K562 (cell line): ENCODE data around the gene LDAF1. TPM values are rescaled to one million over a fixed set of nuclear protein-coding genes. Genes with fewer than 3 reads are reported as not detected.

Source experiments
- ATAC-seq: fragments of 200-7000 bp; cut with Tn5 transposase; 3 replicates; pipeline ENCODE4 v1.9.1; 2020; ENCODE audit warnings: moderate library complexity
- BruUV-seq: library from RNA; stranded (reverse); fragments of 400-500 nt; replicated peaks from 2 replicates; lab custom pipeline; 2021; lab: Mats Ljungman, UMichigan
- CTCF ChIA-PET: fragments of 300-600 bp; formaldehyde crosslinking; extraction: SDS; loops from one replicate; lab custom pipeline; 2021; ENCODE audit warnings: low intra/inter-chr PET ratio; lab: Yijun Ruan, JAX
- POLR2A ChIA-PET: fragments of 300-600, 350-650 bp; sonication (Branson Sonifier 250); formaldehyde crosslinking; extraction: SDS; loops from one replicate; lab custom pipeline; 2021; ENCODE audit warnings: antibody characterized with exemption, inconsistent platforms; lab: Yijun Ruan, JAX
- DNase-seq, 4 experiments: peaks; one replicate each; pipeline versions ENCODE4 v3.0.0 to v3.0.0-alpha.2; 2011 to 2018; ENCODE audit warnings: low spot score in 3 of 4, mixed read lengths in 3 of 4; ENCODE audit errors: extremely low read depth in 1 of 4
- FAIRE-seq: peaks from 2 replicates; lab custom pipeline; 2011; peaks lifted over from hg19 to GRCh38; lab: Jason Lieb, UNC
- H2AFZ ChIP-seq: 2 replicates; pipeline ENCODE4 v1.6.0; 2011; ENCODE audit warnings: low read depth, low read length, control low read depth, inconsistent platforms
- H3K27ac ChIP-seq: fragments of 200-600 bp; 3 replicates; pipeline ENCODE4 v1.8.0; 2011; ENCODE audit warnings: low read depth, mild to moderate bottlenecking, control low read depth, inconsistent platforms, low read length, moderate library complexity, mixed read lengths; ENCODE audit errors: extremely low read depth
- H3K27me3 ChIP-seq, 2 experiments: fragments of 300-600 bp in 1 of 2; 2 replicates in 1 of 2; 3 replicates in 1 of 2; pipeline versions ENCODE4 v1.6.0 to v1.8.0; 2011; ENCODE audit warnings: inconsistent platforms in 2 of 2, low read length in 2 of 2, mild to moderate bottlenecking in 1 of 2, mixed read lengths in 1 of 2, moderate library complexity in 1 of 2; ENCODE audit not compliant: control insufficient read depth in 2 of 2, insufficient read depth in 2 of 2
- H3K36me3 ChIP-seq: fragments of 300-600 bp; 3 replicates; pipeline ENCODE4 v1.8.0; 2011; ENCODE audit warnings: mild to moderate bottlenecking, low read length, inconsistent platforms; ENCODE audit not compliant: control insufficient read depth, insufficient read depth
- H3K4me1 ChIP-seq, 2 experiments: fragments of 200-600 bp in 1 of 2; replicated peaks in 1 of 2; 2 replicates in 1 of 2; 3 replicates in 1 of 2; pipeline versions ENCODE4 v1.5.1 to v1.8.0; 2011; ENCODE audit warnings: inconsistent platforms in 2 of 2, low read length in 2 of 2, mild to moderate bottlenecking in 1 of 2, mixed read lengths in 1 of 2, moderate library complexity in 1 of 2; ENCODE audit not compliant: control insufficient read depth in 2 of 2, insufficient read depth in 2 of 2
- H3K4me2 ChIP-seq: 2 replicates; pipeline ENCODE4 v1.6.1; 2011; ENCODE audit warnings: low read length, control low read depth, inconsistent platforms, mixed read lengths; ENCODE audit not compliant: insufficient read depth
- H3K4me3 ChIP-seq: fragments of 200-600 bp; sonication (generic), shearing (Covaris generic); 2 replicates; pipeline ENCODE4 v1.5.1; 2016; ENCODE audit warnings: control low read depth, inconsistent platforms
- H3K79me2 ChIP-seq: fragments of 200-600 bp; 3 replicates; pipeline ENCODE4 v1.8.0; 2011; ENCODE audit warnings: low read length, inconsistent platforms; ENCODE audit not compliant: control insufficient read depth, insufficient read depth
- H3K9ac ChIP-seq, 2 experiments: 2 replicates each; pipeline versions ENCODE4 v1.6.0 to v1.6.1; 2011; ENCODE audit warnings: low read depth in 2 of 2, low read length in 2 of 2, control low read depth in 1 of 2, inconsistent platforms in 1 of 2, mild to moderate bottlenecking in 1 of 2, mixed read lengths in 1 of 2; ENCODE audit not compliant: insufficient read depth in 1 of 2
- H3K9me1 ChIP-seq: one replicate; pipeline ENCODE4 v1.6.0; 2011; ENCODE audit warnings: inconsistent platforms, mild to moderate bottlenecking, low read length, moderate library complexity; ENCODE audit not compliant: control insufficient read depth, insufficient read depth
- H3K9me3 ChIP-seq: replicated peaks from 2 replicates; pipeline ENCODE4 v1.5.1; 2011; ENCODE audit warnings: low read depth, low read length, inconsistent platforms; ENCODE audit not compliant: control insufficient read depth, insufficient read depth
- H4K20me1 ChIP-seq: replicated peaks from 2 replicates; pipeline ENCODE4 v1.6.1; 2011; ENCODE audit warnings: low read length, inconsistent platforms, mixed read lengths; ENCODE audit not compliant: control insufficient read depth, insufficient read depth
- ARID1B ChIP-seq: fragments of 450-650 bp; IDR thresholded peaks from 2 replicates; pipeline ENCODE4 v1.6.1; 2016; ENCODE audit warnings: antibody characterized with exemption, mild to moderate bottlenecking, inconsistent platforms
- ATF1 ChIP-seq, 2 experiments: fragments of 450-650 bp in 1 of 2; IDR thresholded peaks; 2 replicates each; pipeline ENCODE4 v1.6.1; 2016; ENCODE audit warnings: missing compliant biosample characterization in 1 of 2, missing genetic modification characterization in 1 of 2
- CBX8 ChIP-seq: fragments of 200-600 bp; sonication (generic); IDR thresholded peaks from 2 replicates; pipeline ENCODE4 v1.6.1; 2012; ENCODE audit warnings: borderline replicate concordance, mixed run types, low read depth, mild to moderate bottlenecking, moderate library complexity, mixed read lengths, low read length, control low read depth, inconsistent platforms; ENCODE audit not compliant: poor library complexity, severe bottlenecking; ENCODE audit errors: extremely low read depth
- ETS2 ChIP-seq: IDR thresholded peaks from 2 replicates; pipeline ENCODE4 v1.6.1; 2016; ENCODE audit warnings: borderline replicate concordance, missing genetic modification characterization, mild to moderate bottlenecking, moderate library complexity, missing compliant biosample characterization; ENCODE audit not compliant: poor library complexity, severe bottlenecking
- FOXA3 ChIP-seq, 2 experiments: fragments of 450-650 bp in 1 of 2; sonication (generic) in 1 of 2; formaldehyde crosslinking; IDR thresholded peaks in 1 of 2; conservative IDR thresholded peaks in 1 of 2; 2 replicates each; pipeline versions ENCODE4 v1.4.0 to v1.8.0; 2020 to 2022; ENCODE audit warnings: mild to moderate bottlenecking in 2 of 2, missing genetic modification reagents in 1 of 2
- HNRNPLL ChIP-seq: fragments of 200-400 bp; formaldehyde crosslinking; IDR thresholded peaks from 2 replicates; pipeline ENCODE4 v1.6.1; 2017; ENCODE audit warnings: low read length, low read depth, mild to moderate bottlenecking; ENCODE audit not compliant: poor library complexity, severe bottlenecking
- PML ChIP-seq: IDR thresholded peaks from 2 replicates; pipeline ENCODE4 v1.6.1; 2012; ENCODE audit warnings: low read length, inconsistent platforms
- POLR2A ChIP-seq: fragments of 450-650 bp; conservative IDR thresholded peaks from 2 replicates; pipeline ENCODE4 v1.6.1; 2016
- POLR2AphosphoS2 ChIP-seq: IDR thresholded peaks from 2 replicates; pipeline ENCODE4 v1.6.1; 2012; ENCODE audit warnings: low read length, improper control_type of control experiment
- SOX6 ChIP-seq: fragments of 450-650 bp; IDR thresholded peaks from 2 replicates; pipeline ENCODE4 v1.6.1; 2014; ENCODE audit warnings: mild to moderate bottlenecking
- ZNF445 ChIP-seq: fragments of 250-450 bp; sonication (Bioruptor Pico); IDR thresholded peaks from 2 replicates; pipeline ENCODE4 v1.4.0; 2020; ENCODE audit warnings: low read depth, mild to moderate bottlenecking, moderate library complexity
- WGBS: fragments of 100-300 bp; shearing (Covaris generic); methylation state at CpG from one replicate; pipeline ENCODE4 v1.1.6; 2016; ENCODE audit warnings: low coverage, mixed read lengths; ENCODE audit not compliant: insufficient coverage; ENCODE audit errors: missing lambda C conversion rate; 5-methylcytosine and 5-hydroxymethylcytosine counted together
- in situ Hi-C: fragments of 300-500 bp; cut with MboI; formaldehyde crosslinking; loops from 4 replicates; pipeline ENCODE4 v1.15.0; 2018; ENCODE audit warnings: inconsistent platforms, mixed read lengths
- intact Hi-C: fragments of 100-400 bp; cut with micrococcal nuclease; formaldehyde crosslinking; loops from 2 replicates; pipeline ENCODE4 v1.14.2; 2022
- polyA plus RNA-seq, 8 experiments: library from polyadenylated mRNA; depleted of rRNA in 4 of 8; stranded (reverse) in 5 of 8; unstranded in 3 of 8; fragments of >200 nt; fragmentation: Nextera tagmentation in 2 of 8; fragmentation: Illumina TruSeq in 1 of 8; extraction: Ambion mirVana in 2 of 8; extraction: Trizol in 1 of 8; gene quantifications; 2 replicates each; pipeline versions ENCODE4 v1.2.1 to v1.2.3, GENCODE V29; 2011 to 2014; ENCODE audit warnings: inconsistent platforms in 1 of 8, missing spikeins in 1 of 8
- total RNA-seq, 7 experiments: library from RNA; depleted of rRNA in 6 of 7; stranded (reverse); fragments of >200 nt in 6 of 7; fragmentation: Illumina TruSeq in 2 of 7; extraction: Trizol in 2 of 7; gene quantifications; 2 replicates each; pipeline versions ENCODE4 v1.2.1 to v1.2.3, GENCODE V29; 2011 to 2021; ENCODE audit warnings: low replicate concordance in 1 of 7
- TF ChIP-seq, protein P1 (sequence below): fragments of 250-450 bp; sonication (Bioruptor Pico); IDR thresholded peaks from 2 replicates; pipeline ENCODE4 v1.5.0; 2021; ENCODE audit warnings: mild to moderate bottlenecking, borderline replicate concordance

The LDAF1 gene
- total and polyA plus RNA-seq, 9 of the 15 experiments (the other 6 are each of a cell fraction or from before 2014, with no cell fraction given) = 7.0 to 20.1 (median 12.5) TPM

DNA sequence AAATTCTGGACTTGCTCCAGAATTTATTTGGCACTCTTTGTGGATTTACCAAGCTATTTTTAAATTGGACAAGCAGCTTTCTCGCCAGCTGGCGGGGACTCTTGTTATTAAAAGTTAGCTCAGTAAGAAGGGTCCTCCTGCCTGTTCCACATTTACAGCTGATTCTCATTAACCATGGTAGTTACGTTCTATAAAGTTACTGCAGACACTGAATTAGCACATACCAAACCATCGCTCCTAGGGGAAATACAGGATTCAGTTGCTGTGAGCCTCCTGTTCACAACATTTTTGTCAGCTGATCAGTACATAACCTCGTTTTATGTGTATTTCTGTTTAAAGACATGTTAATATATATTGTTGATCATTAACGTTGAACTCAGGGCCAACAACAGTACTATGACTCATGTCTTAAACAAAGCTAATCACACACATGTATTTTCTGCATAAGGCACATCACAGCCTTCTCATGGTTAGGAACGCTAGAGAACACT lies 4.2 kb downstream of the LDAF1 start:
- no peak for ATAC-seq
- Histone ChIP-seq H3K36me3 (peaks cover 26% of the 10 kb centered on the region), H3K27me3 (no peaks in the 10 kb centered on the region), H3K9ac (no peak overlapping the region), H2AFZ (no peak overlapping the region), H3K79me2 (peaks cover 3% of the 10 kb centered on the region; the same call in 1 of the 3 replicates), H3K9me3 (no peaks in the 10 kb centered on the region), H3K4me3 (no peak overlapping the region), H3K9me1 (no peaks in the 10 kb centered on the region), H3K27ac (no peak overlapping the region), H3K4me2 (no peak overlapping the region), H3K4me1 (peaks cover 10 to 17% of the 10 kb centered on the region in 2 experiments), H4K20me1 (no peaks in the 10 kb centered on the region)
- in situ Hi-C loops (no loop called here), intact Hi-C loops (no loop called here)
- WGBS = 73% methylated on average over 7 of the region's 7 CpGs
- CTCF ChIA-PET = no interaction called here
- no TSS peak for BruUV-seq
- POLR2A ChIA-PET = interaction anchor here (1.1 kb wide), 2 partner anchors 138 to 310 kb away, joined by 3 to 4 read pairs; no protein-coding TSS in a partner anchor
- no peak for DNase-seq
- no peak for FAIRE-seq
- TF ChIP-seq SOX6 (no peak), ETS2 (tag) (no peak), PML (no peak), CBX8 (no peak)

DNA sequence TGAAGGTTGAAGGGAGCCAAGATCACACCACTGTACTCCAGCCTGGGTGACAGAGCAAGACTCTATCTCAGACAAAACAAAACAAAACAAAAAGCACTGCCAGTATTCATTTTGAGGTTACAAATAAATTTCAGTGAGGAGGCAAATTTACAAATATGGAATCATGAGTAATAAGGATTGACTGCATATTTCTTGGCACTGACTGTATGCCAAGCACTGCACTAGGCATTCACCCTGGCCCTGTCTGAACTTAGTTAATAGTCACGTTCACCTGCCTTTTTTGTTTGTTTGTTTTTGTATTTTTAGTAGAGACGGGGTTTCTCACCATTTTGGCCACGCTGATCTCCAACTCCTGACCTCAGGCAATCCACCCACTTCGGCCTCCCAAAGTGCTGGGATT lies 5.1 kb downstream of the LDAF1 start:
- DNase-seq (no peak), FAIRE-seq (no peak), ATAC-seq (no peak)
- no peaks in the 10 kb centered on the region for H4K20me1 ChIP-seq
- H3K4me1 ChIP-seq = peaks cover 4 to 11% of the 10 kb centered on the region in 2 experiments; a peak in 4 of 5 replicates
- H3K36me3 ChIP-seq = peaks cover 26% of the 10 kb centered on the region
- intact Hi-C loops = no loop called here
- no peaks in the 10 kb centered on the region for H3K9me3 ChIP-seq
- ChIA-PET POLR2A (no interaction called here), CTCF (no interaction called here)
- 56% methylated on average over 4 of the region's 4 CpGs for WGBS
- H2AFZ ChIP-seq = no peak overlapping the region
- BruUV-seq = no TSS peak
- H3K27ac ChIP-seq = no peak overlapping the region
- H3K9ac ChIP-seq = no peak overlapping the region
- in situ Hi-C loops = no loop called here
- H3K4me2 ChIP-seq = no peak overlapping the region
- H3K4me3 ChIP-seq = no peak overlapping the region
- no peaks in the 10 kb centered on the region for H3K9me1 ChIP-seq
- TF ChIP-seq FOXA3 (CRISPR knock-in tag; conservative IDR thresholded peaks at IDR 0.05 in 1 of 2, IDR thresholded peaks at IDR 0.05 in 1 of 2) (no peak), HNRNPLL (no peak), PML (no peak), POLR2AphosphoS2 (no peak), ZNF445 (CRISPR knock-in tag) (no peak), ARID1B (no peak), ATF1 (CRISPR knock-in tag; IDR thresholded peaks at IDR 0.05) (no peak), ATF1 (tag; IDR thresholded peaks at IDR 0.05) (no peak), POLR2A (no peak)
- TF ChIP-seq, protein P1, sequence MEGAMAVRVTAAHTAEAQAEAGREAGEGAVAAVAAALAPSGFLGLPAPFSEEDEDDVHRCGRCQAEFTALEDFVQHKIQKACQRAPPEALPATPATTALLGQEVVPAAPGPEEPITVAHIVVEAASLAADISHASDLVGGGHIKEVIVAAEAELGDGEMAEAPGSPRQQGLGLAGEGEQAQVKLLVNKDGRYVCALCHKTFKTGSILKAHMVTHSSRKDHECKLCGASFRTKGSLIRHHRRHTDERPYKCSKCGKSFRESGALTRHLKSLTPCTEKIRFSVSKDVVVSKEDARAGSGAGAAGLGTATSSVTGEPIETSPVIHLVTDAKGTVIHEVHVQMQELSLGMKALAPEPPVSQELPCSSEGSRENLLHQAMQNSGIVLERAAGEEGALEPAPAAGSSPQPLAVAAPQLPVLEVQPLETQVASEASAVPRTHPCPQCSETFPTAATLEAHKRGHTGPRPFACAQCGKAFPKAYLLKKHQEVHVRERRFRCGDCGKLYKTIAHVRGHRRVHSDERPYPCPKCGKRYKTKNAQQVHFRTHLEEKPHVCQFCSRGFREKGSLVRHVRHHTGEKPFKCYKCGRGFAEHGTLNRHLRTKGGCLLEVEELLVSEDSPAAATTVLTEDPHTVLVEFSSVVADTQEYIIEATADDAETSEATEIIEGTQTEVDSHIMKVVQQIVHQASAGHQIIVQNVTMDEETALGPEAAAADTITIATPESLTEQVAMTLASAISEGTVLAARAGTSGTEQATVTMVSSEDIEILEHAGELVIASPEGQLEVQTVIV (CRISPR knock-in tag) = no peak
- H3K27me3 ChIP-seq = no peaks in the 10 kb centered on the region
- peaks cover 3% of the 10 kb centered on the region; the same call in 1 of the 3 replicates for H3K79me2 ChIP-seq
